Heart left ventricle (tissue), 16 donors: ENCODE measurements around the gene F7. TPM values are rescaled to one million over a fixed set of nuclear protein-coding genes. Genes with fewer than 3 reads are reported as not detected.

Source experiments
- ATAC-seq, 4 donors: fragments of 200-7000 bp; cut with Tn5 transposase; one replicate each; pipeline ENCODE4 v1.9.1; 2020 to 2022; ENCODE audit warnings: moderate library complexity in 4 of 4, mild to moderate bottlenecking in 3 of 4, moderate number of reproducible peaks in 1 of 4
- DNase-seq, 5 donors: peaks; one replicate each; pipeline ENCODE4 v3.0.0-alpha.2; 2020
- H3K27ac ChIP-seq, 12 donors: fragments of 200-600 bp; sonication (generic) in 4 of 12; one replicate each; pipeline versions ENCODE4 v1.5.0 to v1.8.0; 2016 to 2022; ENCODE audit warnings: mild to moderate bottlenecking in 2 of 12
- H3K27me3 ChIP-seq, 9 donors: fragments of 200-600 bp; sonication (generic) in 2 of 9; one replicate each; pipeline versions ENCODE4 v1.5.1 to v1.8.0; 2016 to 2022; ENCODE audit warnings: mild to moderate bottlenecking in 3 of 9
- H3K36me3 ChIP-seq, 9 donors: fragments of 200-600 bp; sonication (generic) in 2 of 9; one replicate each; pipeline versions ENCODE4 v1.5.0 to v1.8.0; 2018 to 2022; ENCODE audit warnings: mild to moderate bottlenecking in 2 of 9
- H3K4me1 ChIP-seq, 12 donors: fragments of 200-600 bp; sonication (generic) in 4 of 12; one replicate each; pipeline versions ENCODE4 v1.5.0 to v1.8.0; 2016 to 2022; ENCODE audit warnings: mild to moderate bottlenecking in 3 of 12
- H3K4me3 ChIP-seq, 12 donors: fragments of 200-600 bp; sonication (generic) in 4 of 12; one replicate each; pipeline versions ENCODE4 v1.5.0 to v1.8.0; 2017 to 2022; ENCODE audit warnings: mild to moderate bottlenecking in 9 of 12, moderate library complexity in 4 of 12
- H3K9me3 ChIP-seq, 12 donors: fragments of 200-600 bp; sonication (generic) in 4 of 12; one replicate each; pipeline versions ENCODE4 v1.5.0 to v1.8.0; 2016 to 2022; ENCODE audit warnings: mild to moderate bottlenecking in 1 of 12
- POLR2A ChIP-seq, 2 donors: fragments of 450-650 bp; IDR thresholded peaks; one replicate each; pipeline ENCODE4 v1.6.1; 2017; ENCODE audit warnings: antibody characterized with exemption in 2 of 2, mild to moderate bottlenecking in 2 of 2, moderate library complexity in 2 of 2
- WGBS, 4 donors: extraction: QIAGEN DNeasy Blood & Tissue Kit in 2 of 4; methylation state at CpG; one replicate each; pipeline versions ENCODE4 v1.1.5 to v1.1.7; 2013 to 2018; 5-methylcytosine and 5-hydroxymethylcytosine counted together
- intact Hi-C, 10 donors: fragments of 100-400 bp; cut with DNase I; formaldehyde crosslinking; loops; one replicate each; pipeline versions ENCODE4 v1.11.1 to v1.14.2; 2022
- polyA plus RNA-seq, 2 donors: library from polyadenylated mRNA; stranded (reverse); fragments of 200-250 nt; gene quantifications; one replicate each; pipeline ENCODE4 v1.2.3, GENCODE V29; 2013
- total RNA-seq, 9 donors: library from RNA; depleted of rRNA in 2 of 9; stranded (reverse); fragments of >200 nt in 2 of 9; fragmentation: NEBNext Ultra II Directional in 3 of 9; extraction: Animal tissue kit (Norgen Biotek cat#: 25700) in 3 of 9; gene quantifications; one replicate each; pipeline versions ENCODE4 v1.1.0 to v1.2.4, GENCODE V29; 2016 to 2023
- TF ChIP-seq, protein P1 (sequence below), 12 donors: fragments of 200-600 bp; sonication (generic) in 4 of 12; IDR thresholded peaks; one replicate each; pipeline versions ENCODE4 v1.5.0 to v1.8.0; 2018 to 2022; ENCODE audit warnings: antibody characterized with exemption in 12 of 12, mild to moderate bottlenecking in 5 of 12
- donor health status: ischemic (EF 13 %, LVEDD 7.1; RV severe dilation, severe dysfunction).
- donor health status: healthy with polysubstance abuse.
- donor health status: DM: no; HTN: yes; CAD: no.
- donor health status: DM: no; HTN: no; CAD: no.
- donor health status: ischemic (EF 25% LVEDD 6.9; RV normal size, moderate dysfunction).
- donor health status: ischemic (EF 25% LVEDD 5.7; RV mildly dilated, moderate dysfunction).
- donor health status: healthy.
- donor health status: DM: yes; HTN: yes; CAD: no.
- donor health status: ischemic (EF 35%, LVEDD 5.7; RV mildly dilated, moderate dysfunction).
- donor health status: nonischemic (EF 11% LVEDD 7.7; RV severe dilation, severe dysfunction).
- donor health status: DM: yes; HTN: yes; CAD: no.
- donor health status: PGD.
- donor health status: ischemic (EF 29% LVEDD 5.4; RV normal size, mild dysfunction).
- donor health status: nonischemic (EF 23%, LVEDD 6.1; RV moderate dilation, normal function).

The F7 gene
- total and polyA plus RNA-seq, 11 donors = 0.01 to 0.41 (median 0.13) TPM; not detected in 7

DNA sequence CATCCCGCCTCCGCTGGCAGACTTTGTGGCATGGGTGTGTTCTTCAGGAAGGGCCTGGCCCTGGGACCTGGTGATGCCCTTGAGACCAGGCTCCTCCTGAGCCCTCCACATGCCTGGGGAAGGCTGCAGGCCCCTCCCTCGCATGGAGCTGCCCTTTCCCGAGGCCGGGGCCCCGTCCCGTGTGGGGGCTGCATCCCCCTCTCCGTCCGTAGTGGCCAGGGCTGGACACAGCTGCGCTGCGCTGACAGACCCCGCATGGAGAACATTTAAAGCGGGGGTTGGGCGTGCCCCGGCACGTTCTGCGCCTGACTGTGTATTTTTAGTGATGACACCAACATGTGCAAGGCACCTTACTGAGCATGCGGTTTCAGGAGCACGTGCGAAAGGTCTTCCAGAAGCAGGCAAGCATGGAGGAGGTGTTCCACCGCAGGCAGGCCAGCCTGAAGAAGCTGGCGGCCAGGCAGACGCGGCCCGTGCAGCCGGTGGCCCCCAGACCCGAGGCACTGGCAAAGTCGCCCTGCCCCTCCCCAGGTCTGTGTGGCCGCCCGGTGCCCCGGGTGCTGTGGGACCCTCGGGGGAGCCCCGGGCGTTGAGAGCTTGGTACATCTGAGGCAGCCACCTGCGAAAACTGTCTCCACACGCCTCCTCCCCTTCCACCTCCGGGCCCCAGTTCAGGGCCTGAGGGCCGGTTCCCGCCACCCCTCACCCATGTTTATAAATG, 28.8 kb upstream of the F7 start:
- H3K4me3 ChIP-seq = no peak overlapping the region
- peaks cover 0 to 3% (median 0%) of the 10 kb centered on the region in 12 donors for H3K9me3 ChIP-seq
- intact Hi-C loops = no loop called here
- WGBS, 4 donors = 90 to 94% (median 93%) methylated on average over 17 to 39 of the region's 39 CpGs
- peaks cover 0 to 70% (median 46%) of the 10 kb centered on the region in 9 donors for H3K36me3 ChIP-seq
- TF ChIP-seq, protein P1, sequence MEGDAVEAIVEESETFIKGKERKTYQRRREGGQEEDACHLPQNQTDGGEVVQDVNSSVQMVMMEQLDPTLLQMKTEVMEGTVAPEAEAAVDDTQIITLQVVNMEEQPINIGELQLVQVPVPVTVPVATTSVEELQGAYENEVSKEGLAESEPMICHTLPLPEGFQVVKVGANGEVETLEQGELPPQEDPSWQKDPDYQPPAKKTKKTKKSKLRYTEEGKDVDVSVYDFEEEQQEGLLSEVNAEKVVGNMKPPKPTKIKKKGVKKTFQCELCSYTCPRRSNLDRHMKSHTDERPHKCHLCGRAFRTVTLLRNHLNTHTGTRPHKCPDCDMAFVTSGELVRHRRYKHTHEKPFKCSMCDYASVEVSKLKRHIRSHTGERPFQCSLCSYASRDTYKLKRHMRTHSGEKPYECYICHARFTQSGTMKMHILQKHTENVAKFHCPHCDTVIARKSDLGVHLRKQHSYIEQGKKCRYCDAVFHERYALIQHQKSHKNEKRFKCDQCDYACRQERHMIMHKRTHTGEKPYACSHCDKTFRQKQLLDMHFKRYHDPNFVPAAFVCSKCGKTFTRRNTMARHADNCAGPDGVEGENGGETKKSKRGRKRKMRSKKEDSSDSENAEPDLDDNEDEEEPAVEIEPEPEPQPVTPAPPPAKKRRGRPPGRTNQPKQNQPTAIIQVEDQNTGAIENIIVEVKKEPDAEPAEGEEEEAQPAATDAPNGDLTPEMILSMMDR (IDR thresholded peaks at IDR 0.05) = no peak
- TF ChIP-seq POLR2A (IDR thresholded peaks at IDR 0.05) = no peak
- H3K4me1 ChIP-seq = peaks cover 0 to 5% (median 0%) of the 10 kb centered on the region in 12 donors
- peak in 3 of 5 donors; percentile 24 to 49 (median 26) for DNase-seq
- H3K27me3 ChIP-seq = no peaks in the 10 kb centered on the region
- ATAC-seq = no peak
- no peak overlapping the region for H3K27ac ChIP-seq

DNA sequence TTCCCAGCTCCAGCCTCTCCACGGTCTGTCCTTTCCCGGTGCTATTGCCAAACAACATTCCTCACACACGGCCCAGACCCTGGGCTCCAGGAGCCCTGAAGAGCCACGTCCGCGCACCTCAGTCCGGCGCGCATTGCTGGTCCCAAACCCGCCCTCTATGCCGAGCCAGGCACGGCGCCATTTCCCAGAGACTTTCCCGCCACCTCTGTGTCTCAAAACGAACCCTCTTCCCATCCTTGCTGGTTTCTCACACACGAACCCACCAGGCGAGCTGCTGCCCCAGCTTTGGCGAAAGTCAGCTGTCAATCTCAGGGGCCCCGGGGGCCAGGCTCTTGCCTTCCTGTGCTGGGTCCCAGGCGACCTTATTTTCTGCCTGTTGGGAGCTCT, 28.0 kb upstream of the F7 start:
- peaks cover 0 to 66% (median 46%) of the 10 kb centered on the region in 9 donors for H3K36me3 ChIP-seq
- no peak overlapping the region for H3K27ac ChIP-seq
- intact Hi-C loops = no loop called here
- H3K27me3 ChIP-seq = no peaks in the 10 kb centered on the region
- H3K4me1 ChIP-seq = peaks cover 0 to 5% (median 0%) of the 10 kb centered on the region in 12 donors
- 84 to 94% (median 90%) methylated on average over 20 of the region's 20 CpGs for WGBS, 4 donors
- DNase-seq (peak in 3 of 5 donors; percentile 18 to 35 (median 20)), ATAC-seq (no peak)
- no peaks in the 10 kb centered on the region for H3K9me3 ChIP-seq
- TF ChIP-seq, protein P1 (IDR thresholded peaks at IDR 0.05) = no peak
- TF ChIP-seq POLR2A (IDR thresholded peaks at IDR 0.05) = no peak
- no peak overlapping the region for H3K4me3 ChIP-seq

DNA sequence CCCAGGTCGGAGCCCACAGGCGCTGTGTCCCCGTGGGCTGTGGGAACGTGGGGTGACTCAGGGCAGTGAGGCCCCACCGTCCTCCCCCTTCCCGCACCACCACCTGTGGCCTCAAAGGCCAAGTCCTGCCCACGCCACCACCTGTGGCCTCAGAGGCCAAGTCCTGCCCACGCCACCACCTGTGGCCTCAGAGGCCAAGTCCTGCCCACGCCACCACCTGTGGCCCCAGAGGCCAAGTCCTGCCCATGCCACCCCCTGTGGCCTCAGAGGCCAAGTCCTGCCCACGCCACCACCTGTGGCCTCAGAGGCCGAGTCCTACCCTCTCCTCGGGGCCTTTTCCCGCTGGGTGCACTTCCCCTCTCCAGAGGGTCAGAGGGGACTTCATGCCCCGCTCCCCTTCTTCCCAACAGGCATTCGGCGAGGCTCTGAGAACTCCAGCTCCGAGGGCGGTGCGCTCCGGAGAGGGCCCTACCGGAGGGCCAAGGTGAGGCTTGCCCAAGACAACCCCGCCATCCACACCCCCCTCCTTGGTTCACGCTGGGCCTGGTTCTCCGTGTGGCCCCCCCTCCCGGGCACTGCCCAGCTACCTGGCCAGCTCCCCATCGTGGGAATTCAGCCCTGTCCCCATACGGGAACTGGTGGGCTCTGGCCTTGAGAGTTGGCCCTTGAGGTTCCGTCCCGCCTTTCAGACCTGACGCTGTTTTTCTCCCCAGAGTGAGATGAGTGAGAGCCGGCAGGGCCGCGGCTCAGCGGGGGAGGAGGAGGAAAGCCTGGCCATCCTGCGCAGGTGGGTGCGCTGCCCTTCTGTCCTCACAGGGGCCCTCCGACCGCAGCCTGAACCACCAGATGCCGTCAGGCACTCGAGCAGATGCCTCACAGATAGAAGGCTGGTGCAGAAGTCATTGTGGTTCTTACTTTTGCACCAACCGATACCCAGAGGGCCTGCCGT, 27.4 kb upstream of the F7 start:
- TF ChIP-seq, protein P1 (IDR thresholded peaks at IDR 0.05) = no peak
- TF ChIP-seq POLR2A (IDR thresholded peaks at IDR 0.05) = no peak
- intact Hi-C loops = no loop called here
- peak in 3 of 5 donors; percentile 18 to 47 (median 23) for DNase-seq
- no peaks in the 10 kb centered on the region for H3K27me3 ChIP-seq
- no peak overlapping the region for H3K27ac ChIP-seq
- peaks cover 0 to 70% (median 46%) of the 10 kb centered on the region in 9 donors for H3K36me3 ChIP-seq
- H3K4me1 ChIP-seq = peaks cover 0 to 9% (median 0%) of the 10 kb centered on the region in 12 donors
- WGBS, 4 donors = 93 to 95% (median 94%) methylated on average over 38 to 42 of the region's 42 CpGs
- no peak overlapping the region for H3K4me3 ChIP-seq
- ATAC-seq = no peak
- no peaks in the 10 kb centered on the region for H3K9me3 ChIP-seq
